Stomach (tissue), 9 donors: ENCODE measurements around the gene BRMS1. TPM values are rescaled to one million over a fixed set of nuclear protein-coding genes. Genes with fewer than 3 reads are reported as not detected.
A peak's percentile ranks its signal among the peaks of the same experiment; 100 is the strongest.

Experiments
- DNase-seq, 2 donors: peaks; one replicate each; pipeline versions ENCODE4 v3.0.0 to v3.0.0-alpha.2; 2013 to 2019
- H3K27ac ChIP-seq, 5 donors: fragments of 200-600 bp in 4 of 5; sonication (generic) in 4 of 5; one replicate each; pipeline ENCODE4 v1.5.1; 2013 to 2019; ENCODE audit warnings: mild to moderate bottlenecking in 1 of 5, moderate library complexity in 1 of 5
- H3K27me3 ChIP-seq, 3 donors: fragments of 200-600 bp; sonication (generic); one replicate each; pipeline ENCODE4 v1.5.1; 2017 to 2019; ENCODE audit warnings: mixed run types in 1 of 3
- H3K36me3 ChIP-seq, 4 donors: fragments of 200-600 bp; sonication (generic); 1 replicate in 3 of 4; 2 replicates in 1 of 4; pipeline ENCODE4 v1.5.1; 2016 to 2019
- H3K4me1 ChIP-seq, 4 donors: fragments of 200-600 bp; sonication (generic); one replicate each; pipeline ENCODE4 v1.5.1; 2016 to 2019
- H3K4me3 ChIP-seq, 4 donors: fragments of 200-600 bp; sonication (generic) in 3 of 4; one replicate each; pipeline ENCODE4 v1.5.1; 2016 to 2019; ENCODE audit warnings: mild to moderate bottlenecking in 1 of 4
- H3K9me3 ChIP-seq, 4 donors: fragments of 200-600 bp; sonication (generic); one replicate each; pipeline ENCODE4 v1.5.1; 2016 to 2019
- CTCF ChIP-seq, 7 experiments: fragments of 450-650 bp in 4 of 7; fragments of 200-600 bp in 3 of 7; sonication (generic) in 3 of 7; IDR thresholded peaks; one replicate each; pipeline ENCODE4 v1.5.1; 2016 to 2019; ENCODE audit warnings: antibody characterized with exemption in 7 of 7, control low read depth in 2 of 7, mild to moderate bottlenecking in 1 of 7
- EP300 ChIP-seq: sonication (generic); formaldehyde crosslinking; IDR thresholded peaks from one replicate; pipeline ENCODE4 v1.6.1; 2017; ENCODE audit warnings: antibody characterized with exemption
- POLR2A ChIP-seq, 4 donors: fragments of 450-650 bp; IDR thresholded peaks; one replicate each; pipeline ENCODE4 v1.6.1; 2016; ENCODE audit warnings: antibody characterized with exemption in 4 of 4, control low read depth in 2 of 4, mild to moderate bottlenecking in 1 of 4, moderate library complexity in 1 of 4
- POLR2AphosphoS5 ChIP-seq, 3 donors: sonication (generic); formaldehyde crosslinking; IDR thresholded peaks; one replicate each; pipeline ENCODE4 v1.6.1; 2016; ENCODE audit warnings: antibody characterized with exemption in 3 of 3
- WGBS, 5 donors: extraction: QIAGEN DNeasy Blood & Tissue Kit in 3 of 5; methylation state at CpG; one replicate each; pipeline versions ENCODE4 v1.1.5 to v1.1.7; 2013 to 2018; 5-methylcytosine and 5-hydroxymethylcytosine counted together
- intact Hi-C: fragments of 100-400 bp; cut with DNase I; formaldehyde crosslinking; loops from one replicate; pipeline ENCODE4 v1.15.1; 2023; ENCODE audit warnings: low total_unique reads
- polyA plus RNA-seq, 3 donors: library from polyadenylated mRNA; stranded (reverse); fragments of 200-250 nt; gene quantifications; one replicate each; pipeline ENCODE4 v1.2.3, GENCODE V29; 2013
- total RNA-seq, 5 donors: library from RNA; depleted of rRNA; stranded (reverse); fragments of >200 nt; gene quantifications; one replicate each; pipeline versions ENCODE4 v1.1.0 to v1.2.3, GENCODE V29; 2014 to 2016
- donor health status: healthy with polysubstance abuse.
- donor health status: Bipolar disorder and iron deficiency.
- donor health status: healthy.

BRMS1 gene
- total and polyA plus RNA-seq, 8 donors, result 14.6 to 105 (median 62.1) TPM

DNA sequence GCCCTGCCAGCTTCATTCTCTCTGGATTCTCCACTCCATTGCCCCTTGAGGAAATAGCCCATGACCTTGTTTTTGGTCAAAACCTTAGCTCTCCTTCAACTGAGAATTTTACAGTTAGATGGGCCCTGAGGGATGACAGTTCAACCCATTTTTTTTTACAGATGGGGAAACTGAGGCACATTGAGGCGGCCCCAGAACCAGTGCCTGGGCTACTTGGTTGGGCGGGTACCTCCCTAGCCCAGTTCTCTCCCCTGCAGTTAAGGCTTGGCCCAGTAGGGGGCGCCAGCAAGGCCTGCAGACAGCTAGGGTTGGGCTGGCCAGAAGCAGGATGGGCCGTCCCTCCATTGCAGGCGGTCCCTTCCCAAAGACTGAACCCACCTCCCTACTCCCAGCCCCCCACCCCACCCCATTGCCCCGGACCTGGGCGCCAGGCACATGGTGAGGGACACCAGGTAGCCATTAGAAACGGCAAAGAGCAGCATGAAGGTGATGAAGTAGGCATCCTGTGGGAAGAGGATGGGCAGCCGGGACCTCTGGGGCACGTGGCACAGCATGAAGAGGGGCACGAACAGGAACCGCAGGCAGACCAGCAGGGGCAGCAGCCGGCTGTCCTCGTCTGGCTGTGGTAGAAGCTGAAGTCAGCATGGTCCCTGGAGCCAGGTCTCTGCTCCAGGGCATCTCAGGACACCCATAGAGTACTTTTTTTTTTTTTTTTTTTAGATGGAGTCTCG is 19.1 kb upstream of the BRMS1 start:
- peak overlapping the region in 4 of 5 donors; percentile 39 to 65 (median 43) for H3K27ac ChIP-seq
- peaks cover 0 to 14% (median 10%) of the 10 kb centered on the region in 4 donors for H3K4me1 ChIP-seq
- H3K4me3 ChIP-seq, result no peak overlapping the region
- H3K36me3 ChIP-seq, result peaks cover 0 to 22% (median 17%) of the 10 kb centered on the region in 4 donors
- peak; percentile 55 to 63 for DNase-seq
- intact Hi-C loops, result no loop called here
- no peaks in the 10 kb centered on the region for H3K9me3 ChIP-seq
- WGBS, 5 donors, result 70 to 77% (median 75%) methylated on average over 8 to 15 of the region's 15 CpGs
- TF ChIP-seq CTCF (IDR thresholded peaks at IDR 0.05), result peak in 4 of 7 experiments; percentile 11 to 49 (median 28)
- TF ChIP-seq POLR2AphosphoS5 (IDR thresholded peaks at IDR 0.05), result no peak
- TF ChIP-seq POLR2A (IDR thresholded peaks at IDR 0.05), result no peak
- H3K27me3 ChIP-seq, result no peaks in the 10 kb centered on the region

- Histone ChIP-seq H3K27me3 (no peaks in the 10 kb centered on the region), H3K27ac (peak overlapping the region in 4 of 5 donors; percentile 39 to 65 (median 43)), H3K4me1 (peaks cover 0 to 14% (median 9%) of the 10 kb centered on the region in 4 donors), H3K9me3 (no peaks in the 10 kb centered on the region), H3K4me3 (no peak overlapping the region), H3K36me3 (peaks cover 0 to 22% (median 17%) of the 10 kb centered on the region in 4 donors)
- WGBS, 5 donors, result 49 to 80% (median 65%) methylated on average over 11 to 14 of the region's 14 CpGs
- TF ChIP-seq POLR2A (IDR thresholded peaks at IDR 0.05) (no peak), EP300 (no peak), CTCF (IDR thresholded peaks at IDR 0.05) (no peak), POLR2AphosphoS5 (IDR thresholded peaks at IDR 0.05) (no peak)
- peak in 1 of 2 donors; percentile 34 for DNase-seq
- intact Hi-C loops, result no loop called here
Observed at GRCh38 chr11:66363187-66363601, 18.3 kb upstream of the BRMS1 start.

DNA sequence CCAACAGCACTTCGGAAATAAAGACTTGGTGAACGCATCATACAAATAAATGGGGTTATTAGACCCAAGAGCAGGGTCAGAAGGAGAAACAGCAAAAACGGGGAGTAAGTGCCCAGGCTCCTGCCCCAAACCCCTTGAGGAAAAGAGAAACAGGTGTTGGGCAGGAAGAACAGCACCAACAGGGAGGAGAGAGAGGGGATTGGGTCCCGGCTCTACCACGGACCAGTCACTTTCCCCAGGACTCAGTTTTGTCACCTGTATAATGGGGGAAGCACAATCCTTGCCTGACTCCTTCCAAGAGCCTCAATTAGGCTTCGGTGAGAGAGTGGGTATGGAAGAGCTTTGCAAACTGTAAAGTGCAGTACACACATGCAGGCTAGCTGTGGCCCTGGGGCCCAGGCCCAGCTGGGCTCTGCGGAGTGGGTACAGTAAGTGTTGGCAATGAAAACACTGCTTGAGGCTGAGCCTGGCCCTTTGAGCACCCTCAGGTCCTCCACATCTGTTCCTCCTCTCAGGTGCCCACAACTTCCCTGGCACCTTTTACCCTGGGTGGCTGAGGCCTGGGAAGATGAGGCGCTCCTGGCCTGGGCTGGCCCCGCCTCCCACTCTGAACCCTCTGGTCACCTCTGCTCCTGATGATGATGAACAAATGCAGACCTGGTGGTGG is 17.7 kb upstream of the BRMS1 start:
- intact Hi-C loops, result no loop called here
- TF ChIP-seq CTCF (IDR thresholded peaks at IDR 0.05) (no peak), POLR2A (IDR thresholded peaks at IDR 0.05) (no peak), POLR2AphosphoS5 (IDR thresholded peaks at IDR 0.05) (no peak), EP300 (no peak)
- H3K36me3 ChIP-seq, result peaks cover 0 to 22% (median 17%) of the 10 kb centered on the region in 4 donors
- WGBS, 5 donors, result 73 to 80% (median 78%) methylated on average over 9 of the region's 9 CpGs
- H3K27ac ChIP-seq, result peak overlapping the region in 4 of 5 donors; percentile 33 to 65 (median 43)
- no peaks in the 10 kb centered on the region for H3K9me3 ChIP-seq
- no peaks in the 10 kb centered on the region for H3K27me3 ChIP-seq
- H3K4me3 ChIP-seq, result no peak overlapping the region
- no peak for DNase-seq
- H3K4me1 ChIP-seq, result peaks cover 0 to 14% (median 9%) of the 10 kb centered on the region in 4 donors

DNA sequence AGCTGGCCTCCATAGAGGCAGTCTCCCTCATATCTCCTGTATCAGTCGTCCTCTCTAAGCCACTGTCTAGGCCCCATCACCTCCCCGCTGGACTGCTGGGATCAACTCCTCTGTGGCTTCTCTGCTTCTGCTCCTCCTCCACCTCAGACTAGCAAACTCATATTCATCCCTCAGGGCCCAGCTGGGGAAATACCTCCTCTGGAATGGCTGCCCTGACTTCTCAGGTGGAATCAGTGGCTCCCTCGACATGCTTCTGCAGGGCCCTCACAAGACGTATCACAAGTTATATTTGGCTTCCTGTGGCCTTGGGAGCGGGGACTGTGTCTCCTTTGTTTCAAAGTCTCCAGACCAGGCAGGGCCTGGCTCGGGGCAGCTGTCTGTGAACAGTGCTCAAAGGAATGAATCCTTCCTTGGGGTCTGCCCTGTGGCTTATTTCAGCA is 16.6 kb upstream of the BRMS1 start:
- peaks cover 0 to 22% (median 17%) of the 10 kb centered on the region in 4 donors for H3K36me3 ChIP-seq
- intact Hi-C loops, result no loop called here
- H3K4me3 ChIP-seq, result no peak overlapping the region
- H3K4me1 ChIP-seq, result peaks cover 0 to 14% (median 9%) of the 10 kb centered on the region in 4 donors
- no peak for DNase-seq
- no peaks in the 10 kb centered on the region for H3K27me3 ChIP-seq
- TF ChIP-seq EP300 (no peak), POLR2AphosphoS5 (IDR thresholded peaks at IDR 0.05) (no peak)
- no peaks in the 10 kb centered on the region for H3K9me3 ChIP-seq
- 41 to 68% (median 55%) methylated on average over 6 of the region's 6 CpGs for WGBS, 5 donors
- no peak overlapping the region for H3K27ac ChIP-seq
